Endothelial cell (in vitro differentiated cells): ENCODE measurements around the gene PPP3R2. TPM values are rescaled to one million over a fixed set of nuclear protein-coding genes. Genes with fewer than 3 reads are reported as not detected.

Experiments used
- DNase-seq: peaks from one replicate; pipeline ENCODE4 v3.0.0; 2021; ENCODE audit warnings: low spot score
- H3K27ac Mint-ChIP-seq: one replicate; pipeline ENCODE4 v1.8.0; 2021; ENCODE audit warnings: mixed read lengths, inconsistent platforms; ENCODE audit not compliant: unreplicated experiment
- H3K27me3 Mint-ChIP-seq: one replicate; pipeline ENCODE4 v1.8.0; 2021; ENCODE audit warnings: mild to moderate bottlenecking, moderate library complexity, mixed read lengths, inconsistent platforms; ENCODE audit not compliant: unreplicated experiment
- H3K36me3 Mint-ChIP-seq: one replicate; pipeline ENCODE4 v1.8.0; 2021; ENCODE audit warnings: mild to moderate bottlenecking, low read depth, mixed read lengths, inconsistent platforms; ENCODE audit not compliant: unreplicated experiment
- H3K4me1 Mint-ChIP-seq: one replicate; pipeline ENCODE4 v1.8.0; 2021; ENCODE audit warnings: mild to moderate bottlenecking, mixed read lengths, inconsistent platforms; ENCODE audit not compliant: unreplicated experiment
- H3K4me3 Mint-ChIP-seq: one replicate; pipeline ENCODE4 v1.8.0; 2021; ENCODE audit warnings: mild to moderate bottlenecking, mixed read lengths, inconsistent platforms; ENCODE audit not compliant: unreplicated experiment
- H3K9me3 Mint-ChIP-seq: one replicate; pipeline ENCODE4 v1.8.0; 2021; ENCODE audit warnings: mixed read lengths, inconsistent platforms; ENCODE audit not compliant: unreplicated experiment
- total RNA-seq: library from RNA; stranded (reverse); fragmentation: NEBNext Ultra II Directional; extraction: Animal tissue kit (Norgen Biotek cat#: 25700); gene quantifications from one replicate; pipeline ENCODE4 v1.2.1, GENCODE V29; 2021; ENCODE audit not compliant: unreplicated experiment
- TF ChIP-seq, protein P1 (sequence below): fragments of 200-600 bp; sonication (generic); IDR thresholded peaks from one replicate; pipeline ENCODE4 v1.5.0; 2021; ENCODE audit warnings: antibody characterized with exemption; ENCODE audit not compliant: unreplicated experiment

PPP3R2 gene
- total RNA-seq, 1 donor from 2014 or later: 2.2 TPM

DNA sequence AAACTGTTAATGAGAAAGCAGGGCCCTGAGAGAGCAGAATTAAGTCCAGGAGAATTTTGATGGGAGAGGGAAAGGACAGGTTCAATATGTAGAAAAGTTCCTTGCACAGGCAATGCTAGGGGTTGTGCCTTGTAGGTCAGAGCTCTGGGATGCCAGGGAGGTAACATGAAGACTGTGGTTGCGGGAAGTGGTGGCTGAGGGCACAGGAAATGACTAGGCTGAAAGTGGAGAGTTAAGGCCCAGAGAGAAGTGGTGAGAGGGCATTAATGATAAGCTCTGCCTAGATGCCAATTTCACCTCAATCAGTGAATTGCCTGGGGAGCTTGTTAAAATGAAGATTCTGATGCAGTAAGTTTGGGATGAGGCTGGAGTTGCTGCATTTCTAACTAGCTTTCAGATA, 31.5 kb upstream of the PPP3R2 start:
- TF ChIP-seq, protein P1, sequence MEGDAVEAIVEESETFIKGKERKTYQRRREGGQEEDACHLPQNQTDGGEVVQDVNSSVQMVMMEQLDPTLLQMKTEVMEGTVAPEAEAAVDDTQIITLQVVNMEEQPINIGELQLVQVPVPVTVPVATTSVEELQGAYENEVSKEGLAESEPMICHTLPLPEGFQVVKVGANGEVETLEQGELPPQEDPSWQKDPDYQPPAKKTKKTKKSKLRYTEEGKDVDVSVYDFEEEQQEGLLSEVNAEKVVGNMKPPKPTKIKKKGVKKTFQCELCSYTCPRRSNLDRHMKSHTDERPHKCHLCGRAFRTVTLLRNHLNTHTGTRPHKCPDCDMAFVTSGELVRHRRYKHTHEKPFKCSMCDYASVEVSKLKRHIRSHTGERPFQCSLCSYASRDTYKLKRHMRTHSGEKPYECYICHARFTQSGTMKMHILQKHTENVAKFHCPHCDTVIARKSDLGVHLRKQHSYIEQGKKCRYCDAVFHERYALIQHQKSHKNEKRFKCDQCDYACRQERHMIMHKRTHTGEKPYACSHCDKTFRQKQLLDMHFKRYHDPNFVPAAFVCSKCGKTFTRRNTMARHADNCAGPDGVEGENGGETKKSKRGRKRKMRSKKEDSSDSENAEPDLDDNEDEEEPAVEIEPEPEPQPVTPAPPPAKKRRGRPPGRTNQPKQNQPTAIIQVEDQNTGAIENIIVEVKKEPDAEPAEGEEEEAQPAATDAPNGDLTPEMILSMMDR: no peak
- Mint-ChIP-seq H3K36me3 (peaks cover 12% of the 10 kb centered on the region), H3K9me3 (no peaks in the 10 kb centered on the region), H3K4me1 (peaks cover 45% of the 10 kb centered on the region), H3K27ac (peak overlapping the region; percentile 46), H3K4me3 (no peak overlapping the region), H3K27me3 (no peaks in the 10 kb centered on the region)
- DNase-seq: no peak

DNA sequence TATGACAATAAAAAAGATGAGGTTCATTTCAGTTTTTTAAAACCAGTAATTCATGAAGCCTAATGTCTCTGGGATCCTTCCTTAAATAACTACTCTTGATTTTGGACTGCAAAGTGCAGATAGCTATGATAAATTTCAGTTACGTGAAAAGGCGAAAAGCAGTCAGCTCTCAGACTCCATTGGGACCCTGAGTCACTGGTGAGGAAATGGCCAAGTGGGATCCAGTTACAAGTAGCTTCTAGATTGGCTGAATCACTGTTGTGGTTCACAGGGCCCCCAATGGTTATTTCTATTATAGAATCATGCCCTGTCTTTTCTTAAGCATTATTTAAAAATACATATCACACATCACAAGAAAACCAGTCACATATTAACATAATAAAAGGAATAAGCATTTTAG, 31.1 kb upstream of the PPP3R2 start:
- H3K4me3 Mint-ChIP-seq: no peak overlapping the region
- no peak for DNase-seq
- H3K27ac Mint-ChIP-seq: no peak overlapping the region
- no peaks in the 10 kb centered on the region for H3K27me3 Mint-ChIP-seq
- H3K36me3 Mint-ChIP-seq: peaks cover 12% of the 10 kb centered on the region
- H3K9me3 Mint-ChIP-seq: no peaks in the 10 kb centered on the region
- TF ChIP-seq, protein P1: no peak
- H3K4me1 Mint-ChIP-seq: peaks cover 45% of the 10 kb centered on the region

DNA sequence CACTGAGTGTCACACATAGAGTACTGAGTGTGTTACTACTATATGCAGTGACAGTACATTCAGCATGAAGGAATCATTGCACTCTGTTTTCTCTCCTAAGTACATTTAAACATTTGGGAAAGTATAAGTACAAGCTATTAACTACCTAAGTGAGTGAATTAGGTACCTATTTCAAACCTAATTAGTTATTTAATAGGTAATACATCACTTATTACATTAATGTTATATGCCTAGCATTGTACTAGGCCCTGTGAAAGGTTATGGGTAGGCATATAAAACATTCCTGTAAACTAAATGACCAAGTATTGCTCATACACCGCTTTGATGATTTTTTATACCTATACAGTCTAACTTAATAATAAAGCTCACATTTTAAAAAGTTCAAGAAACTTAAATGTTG, 25.7 kb upstream of the PPP3R2 start:
- Mint-ChIP-seq H3K9me3 (no peaks in the 10 kb centered on the region), H3K27me3 (no peaks in the 10 kb centered on the region)

DNA sequence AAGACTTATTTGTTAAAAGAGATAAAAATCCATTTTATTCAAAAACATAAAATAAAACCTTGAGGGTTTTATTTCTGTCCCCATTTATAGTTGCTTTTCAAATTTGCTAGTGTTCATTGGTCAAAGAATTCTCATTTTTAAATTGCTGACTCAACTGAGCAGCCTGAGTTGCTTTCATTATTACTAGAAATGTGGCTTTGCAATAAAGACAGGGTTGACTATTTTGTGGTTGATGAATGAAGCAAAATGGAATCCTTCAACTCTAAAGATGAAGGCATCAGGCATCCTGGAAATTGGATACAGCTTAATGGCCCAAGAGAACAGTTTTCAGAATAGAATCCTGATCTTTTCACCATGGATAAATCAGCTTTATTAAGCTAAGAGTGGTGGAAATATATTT, 23.9 kb upstream of the PPP3R2 start:
- H3K27ac Mint-ChIP-seq: no peak overlapping the region
- peaks cover 8% of the 10 kb centered on the region for H3K4me1 Mint-ChIP-seq
- TF ChIP-seq, protein P1: no peak
- peaks cover 22% of the 10 kb centered on the region for H3K36me3 Mint-ChIP-seq
- DNase-seq: no peak
- H3K9me3 Mint-ChIP-seq: no peaks in the 10 kb centered on the region
- H3K27me3 Mint-ChIP-seq: no peaks in the 10 kb centered on the region
- no peak overlapping the region for H3K4me3 Mint-ChIP-seq

More for the DNA sequence above, 25.7 kb upstream of the PPP3R2 start:
- H3K4me3 Mint-ChIP-seq: no peak overlapping the region
- H3K27ac Mint-ChIP-seq: no peak overlapping the region
- DNase-seq: no peak
- H3K36me3 Mint-ChIP-seq: peaks cover 22% of the 10 kb centered on the region
- H3K4me1 Mint-ChIP-seq: peaks cover 9% of the 10 kb centered on the region
- TF ChIP-seq, protein P1: no peak

DNA sequence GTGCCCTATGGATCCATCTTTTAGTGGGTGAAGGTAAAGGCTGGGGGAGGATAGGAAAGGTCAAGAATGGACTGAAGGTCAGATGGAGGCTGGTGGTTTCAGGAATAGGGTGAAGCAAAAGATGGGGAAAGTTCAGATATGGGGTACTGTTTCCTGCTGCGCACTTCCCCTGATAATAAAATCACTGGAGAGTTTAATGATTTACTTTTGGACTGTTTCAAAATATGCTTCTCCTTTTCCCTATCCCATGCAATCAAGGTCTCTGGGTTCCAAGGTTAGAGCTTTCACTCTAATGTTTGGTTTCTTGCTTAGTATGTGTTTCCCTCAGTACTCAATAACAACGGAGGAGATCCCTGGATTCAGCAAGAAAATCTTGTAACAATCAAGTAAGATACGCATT, 10.8 kb upstream of the PPP3R2 start:
- DNase-seq: no peak
- no peak overlapping the region for H3K27ac Mint-ChIP-seq
- H3K4me3 Mint-ChIP-seq: no peak overlapping the region
- H3K4me1 Mint-ChIP-seq: peaks cover 13% of the 10 kb centered on the region
- TF ChIP-seq, protein P1: no peak
- no peaks in the 10 kb centered on the region for H3K27me3 Mint-ChIP-seq
- H3K36me3 Mint-ChIP-seq: peaks cover 4% of the 10 kb centered on the region
- H3K9me3 Mint-ChIP-seq: no peaks in the 10 kb centered on the region
